GM23248 (cell line): Measurements from ENCODE around the gene GGT5. TPM values are rescaled to one million over a fixed set of nuclear protein-coding genes. Genes with fewer than 3 reads are reported as not detected.

Experiments
- DNase-seq: peaks from one replicate; pipeline ENCODE4 v3.0.0-alpha.2; 2015
- H2AFZ ChIP-seq: fragments of 200-600 bp; sonication (generic); 2 replicates; pipeline ENCODE4 v1.6.1; 2016; ENCODE audit warnings: antibody characterized with exemption
- H3F3A ChIP-seq: fragments of 200-600 bp; sonication (generic); 2 replicates; pipeline ENCODE4 v1.6.1; 2016; ENCODE audit warnings: mild to moderate bottlenecking, antibody characterized with exemption, mixed run types; ENCODE audit not compliant: insufficient read depth
- H3K27ac ChIP-seq: fragments of 200-600 bp; sonication (generic); 2 replicates; pipeline ENCODE4 v1.5.1; 2016; ENCODE audit warnings: mild to moderate bottlenecking
- H3K27me3 ChIP-seq: fragments of 200-600 bp; sonication (generic); replicated peaks from 2 replicates; pipeline ENCODE4 v1.6.1; 2016; ENCODE audit warnings: mild to moderate bottlenecking; ENCODE audit not compliant: insufficient read depth
- H3K36me3 ChIP-seq: fragments of 200-600 bp; sonication (generic); 2 replicates; pipeline ENCODE4 v1.6.1; 2016; ENCODE audit warnings: low read depth, mild to moderate bottlenecking
- H3K4me1 ChIP-seq: fragments of 200-600 bp; sonication (generic); 2 replicates; pipeline ENCODE4 v1.6.1; 2016; ENCODE audit warnings: mild to moderate bottlenecking; ENCODE audit not compliant: insufficient read depth
- H3K4me2 ChIP-seq: fragments of 200-600 bp; sonication (generic); one replicate; pipeline ENCODE4 v1.6.1; 2016; ENCODE audit warnings: mild to moderate bottlenecking; ENCODE audit not compliant: unreplicated experiment
- H3K4me3 ChIP-seq: fragments of 200-600 bp; sonication (generic); 2 replicates; pipeline ENCODE4 v1.5.1; 2016; ENCODE audit warnings: mild to moderate bottlenecking
- H3K79me2 ChIP-seq: fragments of 200-600 bp; sonication (generic); 2 replicates; pipeline ENCODE4 v1.6.1; 2016; ENCODE audit warnings: mild to moderate bottlenecking; ENCODE audit not compliant: insufficient read depth
- H3K9ac ChIP-seq: fragments of 200-600 bp; sonication (generic); 2 replicates; pipeline ENCODE4 v1.6.1; 2016; ENCODE audit warnings: mild to moderate bottlenecking
- H3K9me2 ChIP-seq: fragments of 200-600 bp; sonication (generic); 2 replicates; pipeline ENCODE4 v1.6.1; 2016; ENCODE audit warnings: mixed run types, mild to moderate bottlenecking, moderate library complexity; ENCODE audit not compliant: insufficient read depth
- H3K9me3 ChIP-seq: fragments of 200-600 bp; sonication (generic); one replicate; pipeline ENCODE4 v1.6.1; 2017; ENCODE audit warnings: low read depth
- H4K20me1 ChIP-seq: fragments of 200-600 bp; sonication (generic); 2 replicates; pipeline ENCODE4 v1.6.0; 2016; ENCODE audit not compliant: insufficient read depth
- EZH2 ChIP-seq: fragments of 200-600 bp; sonication (generic); IDR thresholded peaks from 2 replicates; pipeline ENCODE4 v1.6.1; 2018; ENCODE audit warnings: antibody characterized with exemption, mild to moderate bottlenecking; ENCODE audit not compliant: insufficient read depth, poor library complexity, severe bottlenecking
- EZH2phosphoT487 ChIP-seq: fragments of 200-600 bp; sonication (generic); IDR thresholded peaks from 2 replicates; pipeline ENCODE4 v1.6.1; 2018; ENCODE audit warnings: antibody characterized with exemption, moderate library complexity, mild to moderate bottlenecking, low read depth; ENCODE audit not compliant: insufficient read depth
- WGBS, 2 experiments: methylation state at CpG; one replicate each; pipeline ENCODE4 v1.1.6; 2015 to 2017; ENCODE audit warnings: low lambda C conversion rate in 2 of 2, low coverage in 1 of 2; ENCODE audit errors: missing lambda C conversion rate in 2 of 2; 5-methylcytosine and 5-hydroxymethylcytosine counted together
- in situ Hi-C: fragments of 300-500 bp; cut with MboI; formaldehyde crosslinking; loops from 2 replicates; pipeline ENCODE4 v1.15.0; 2020
- polyA plus RNA-seq: library from polyadenylated mRNA; unstranded; fragments of >200 nt; fragmentation: Nextera tagmentation; extraction: Ambion mirVana; gene quantifications from 2 replicates; pipeline ENCODE4 v1.2.1, GENCODE V29; 2016
- total RNA-seq: library from RNA; depleted of rRNA; stranded (reverse); fragments of >200 nt; shearing (Covaris generic); gene quantifications from 2 replicates; pipeline ENCODE4 v1.2.3, GENCODE V29; 2014

The GGT5 gene
- total and polyA plus RNA-seq, 2 experiments from 2014 or later, result 1.3 to 5.1 TPM

DNA sequence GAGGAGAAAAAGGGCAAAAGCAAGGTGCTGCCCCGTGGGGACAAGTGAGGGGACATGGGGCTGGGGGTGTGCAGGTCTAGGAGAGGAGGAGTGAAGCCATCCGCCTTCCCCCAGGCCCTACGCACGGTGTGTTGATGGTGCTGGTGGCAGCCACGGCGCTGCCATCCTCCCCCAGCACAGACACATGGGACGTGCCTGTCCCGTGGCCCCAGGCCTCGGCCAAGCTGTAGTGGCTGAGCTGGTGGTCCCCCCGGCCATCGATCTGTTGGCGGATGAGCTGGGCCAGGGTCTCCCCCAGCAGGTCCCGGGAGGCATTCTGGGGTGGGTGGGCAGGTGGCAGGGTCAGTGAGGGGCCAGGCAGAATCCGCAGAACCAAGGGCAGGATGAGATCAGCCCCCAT, 18.9 kb downstream of the GGT5 start:
- WGBS, 2 experiments, result 78 to 84% methylated on average over 12 to 14 of the region's 14 CpGs
- Histone ChIP-seq H3K27me3 (no peaks in the 10 kb centered on the region), H3K36me3 (no peaks in the 10 kb centered on the region), H3K9ac (no peak overlapping the region), H3K9me3 (no peaks in the 10 kb centered on the region), H3K4me3 (no peak overlapping the region), H3K27ac (no peak overlapping the region), H3K9me2 (no peaks in the 10 kb centered on the region), H4K20me1 (no peaks in the 10 kb centered on the region), H2AFZ (no peak overlapping the region), H3F3A (no peaks in the 10 kb centered on the region), H3K4me1 (no peaks in the 10 kb centered on the region), H3K79me2 (no peaks in the 10 kb centered on the region), H3K4me2 (no peak overlapping the region)
- no peak for TF ChIP-seq EZH2phosphoT487
- TF ChIP-seq EZH2, result no peak
- in situ Hi-C loops, result no loop called here
- no peak for DNase-seq

DNA sequence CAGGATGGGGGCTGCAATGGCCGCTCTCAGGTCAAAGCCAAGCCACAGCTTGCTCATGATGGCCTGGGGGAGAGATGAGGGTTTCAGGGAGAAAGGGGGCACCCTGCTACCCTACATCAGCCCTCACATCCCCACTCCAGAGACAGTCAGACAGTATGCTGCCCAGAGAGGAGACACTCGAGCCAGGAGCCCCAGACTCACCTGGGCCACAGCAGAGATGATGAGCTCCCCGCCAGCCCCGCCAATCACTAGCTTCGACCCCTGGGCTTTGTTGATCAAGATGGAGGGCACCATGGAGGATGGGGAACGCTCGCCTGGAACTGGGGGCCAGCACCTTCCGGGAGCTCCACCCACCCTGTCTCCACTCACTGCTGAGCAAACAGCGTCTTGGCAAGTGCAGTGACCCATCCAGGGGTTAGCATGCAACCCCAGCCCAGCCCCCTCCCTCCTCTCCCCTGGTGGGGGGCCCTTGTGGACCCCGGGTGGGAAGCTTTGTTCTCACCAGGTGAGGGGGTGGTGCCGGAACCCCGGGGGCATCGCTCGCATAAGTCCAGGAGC, 19.8 kb downstream of the GGT5 start:
- Histone ChIP-seq H4K20me1 (no peaks in the 10 kb centered on the region), H3K9ac (no peak overlapping the region), H3K27ac (no peak overlapping the region), H2AFZ (no peak overlapping the region), H3F3A (no peaks in the 10 kb centered on the region), H3K27me3 (no peaks in the 10 kb centered on the region), H3K36me3 (no peaks in the 10 kb centered on the region), H3K79me2 (no peaks in the 10 kb centered on the region), H3K4me3 (no peak overlapping the region), H3K4me2 (no peak overlapping the region), H3K4me1 (no peaks in the 10 kb centered on the region), H3K9me2 (no peaks in the 10 kb centered on the region), H3K9me3 (no peaks in the 10 kb centered on the region)
- in situ Hi-C loops, result no loop called here
- 77 to 81% methylated on average over 10 to 14 of the region's 14 CpGs for WGBS, 2 experiments
- no peak for DNase-seq
- TF ChIP-seq EZH2phosphoT487 (no peak), EZH2 (no peak)

DNA sequence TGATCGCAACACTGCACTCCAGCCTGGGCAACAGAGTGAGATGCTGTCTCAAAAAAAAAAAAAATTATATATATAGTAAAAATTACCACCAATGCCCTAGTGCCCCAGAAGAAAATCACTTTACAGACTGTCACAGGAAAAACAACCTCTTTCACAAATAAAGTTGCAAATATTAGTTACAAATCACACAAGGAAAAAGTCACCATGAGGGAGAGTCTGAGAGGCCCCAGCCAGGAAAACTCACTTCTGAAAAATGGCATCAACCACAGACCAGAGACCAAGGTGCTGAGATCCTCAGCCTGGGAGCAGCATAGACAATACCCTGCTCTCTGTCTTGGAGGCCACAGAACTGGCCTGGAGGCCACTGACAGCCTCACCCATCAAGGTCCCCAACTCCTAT, 20.4 kb downstream of the GGT5 start:
- Histone ChIP-seq H3K36me3 (no peaks in the 10 kb centered on the region), H4K20me1 (no peaks in the 10 kb centered on the region), H3K9ac (no peak overlapping the region), H2AFZ (no peak overlapping the region), H3K9me3 (no peaks in the 10 kb centered on the region), H3K4me1 (no peaks in the 10 kb centered on the region), H3K4me2 (no peak overlapping the region), H3K79me2 (no peaks in the 10 kb centered on the region), H3F3A (no peaks in the 10 kb centered on the region), H3K9me2 (no peaks in the 10 kb centered on the region), H3K27ac (no peak overlapping the region), H3K27me3 (no peaks in the 10 kb centered on the region), H3K4me3 (no peak overlapping the region)
- no peak for DNase-seq
- 97 to 100% methylated on average over 1 of the region's 1 CpG for WGBS, 2 experiments
- TF ChIP-seq EZH2 (no peak), EZH2phosphoT487 (no peak)
- in situ Hi-C loops, result no loop called here

DNA sequence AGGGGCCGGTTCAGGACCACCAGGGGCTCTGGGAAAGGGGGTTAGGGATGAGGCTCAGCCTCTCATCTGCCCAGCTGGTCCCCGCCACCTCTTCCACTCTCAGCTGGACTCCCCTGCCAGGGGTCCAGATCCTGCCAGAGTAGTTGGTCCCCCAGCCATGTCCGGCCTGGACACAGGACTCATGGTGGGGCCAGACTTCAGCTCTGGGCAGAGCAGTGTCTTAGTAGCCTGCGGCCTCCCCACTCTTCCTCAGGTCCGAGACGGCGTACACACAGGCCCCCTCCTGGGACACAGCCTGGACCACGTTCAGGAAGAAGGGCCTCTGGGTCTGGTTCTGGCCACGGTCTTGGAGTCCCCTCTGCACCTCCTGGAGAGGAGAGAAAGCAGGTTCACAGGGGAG, 25.1 kb downstream of the GGT5 start:
- no peak overlapping the region for H3K27ac ChIP-seq
- H3K9me2 ChIP-seq, result no peaks in the 10 kb centered on the region
- H3F3A ChIP-seq, result no peaks in the 10 kb centered on the region
- no peak overlapping the region for H3K9ac ChIP-seq
- DNase-seq, result no peak
- no peaks in the 10 kb centered on the region for H3K9me3 ChIP-seq
- no peaks in the 10 kb centered on the region for H3K36me3 ChIP-seq
- no peaks in the 10 kb centered on the region for H4K20me1 ChIP-seq
- TF ChIP-seq EZH2 (no peak), EZH2phosphoT487 (no peak)
- no peaks in the 10 kb centered on the region for H3K27me3 ChIP-seq
- no peak overlapping the region for H2AFZ ChIP-seq
- no peaks in the 10 kb centered on the region for H3K79me2 ChIP-seq
- H3K4me2 ChIP-seq, result no peak overlapping the region
- 85 to 88% methylated on average over 9 of the region's 9 CpGs for WGBS, 2 experiments
- no peaks in the 10 kb centered on the region for H3K4me1 ChIP-seq
- no peak overlapping the region for H3K4me3 ChIP-seq
- in situ Hi-C loops, result no loop called here

DNA sequence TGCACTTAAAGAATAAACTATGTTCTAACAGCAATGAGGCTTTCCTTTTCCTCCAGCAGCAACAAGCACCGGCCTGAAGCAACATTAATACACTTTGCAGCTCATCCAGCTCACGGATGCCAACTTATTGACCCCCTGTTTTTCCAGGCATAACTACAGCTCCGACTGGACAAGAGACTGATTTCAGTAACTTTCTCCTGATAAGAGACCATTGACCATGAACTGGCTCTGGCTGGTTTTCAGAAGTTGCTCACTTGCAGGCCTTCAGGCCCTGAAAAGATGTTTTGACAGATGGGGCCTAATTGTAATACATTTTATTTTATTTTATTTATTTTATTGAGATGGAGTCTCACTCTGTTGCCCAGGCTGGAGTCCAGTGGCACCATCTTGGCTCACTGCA, 27.5 kb downstream of the GGT5 start:
- H2AFZ ChIP-seq, result no peak overlapping the region
- no peaks in the 10 kb centered on the region for H3K9me3 ChIP-seq
- no peaks in the 10 kb centered on the region for H3K27me3 ChIP-seq
- H3K9me2 ChIP-seq, result no peaks in the 10 kb centered on the region
- H3K79me2 ChIP-seq, result no peaks in the 10 kb centered on the region
- DNase-seq, result no peak
- 81 to 83% methylated on average over 3 of the region's 3 CpGs for WGBS, 2 experiments
- no peak overlapping the region for H3K4me3 ChIP-seq
- H3K27ac ChIP-seq, result no peak overlapping the region
- in situ Hi-C loops, result no loop called here
- TF ChIP-seq EZH2phosphoT487 (no peak), EZH2 (no peak)
- no peak overlapping the region for H3K4me2 ChIP-seq
- H4K20me1 ChIP-seq, result no peaks in the 10 kb centered on the region
- no peaks in the 10 kb centered on the region for H3F3A ChIP-seq
- no peaks in the 10 kb centered on the region for H3K36me3 ChIP-seq
- H3K4me1 ChIP-seq, result no peaks in the 10 kb centered on the region
- no peak overlapping the region for H3K9ac ChIP-seq
